Suprapubic skin (tissue), 3 donors: ENCODE measurements around the gene HNRNPUL2.

ENCODE experiments used
- CTCF ChIP-seq, 2 donors: fragments of 200-600 bp in 1 of 2; fragments of 450-650 bp in 1 of 2; sonication (generic) in 1 of 2; IDR thresholded peaks; one replicate each; pipeline ENCODE4 v1.5.1; 2016 to 2019; ENCODE audit warnings: antibody characterized with exemption in 2 of 2, mild to moderate bottlenecking in 1 of 2, moderate library complexity in 1 of 2
- EP300 ChIP-seq: sonication (generic); formaldehyde crosslinking; IDR thresholded peaks from one replicate; pipeline ENCODE4 v1.6.1; 2017; ENCODE audit warnings: antibody characterized with exemption

GRCh38 chr11:62716816-62717215 is 10.4 kb downstream of the HNRNPUL2 start:
- TF ChIP-seq CTCF (IDR thresholded peaks at IDR 0.05) (no peak), EP300 (no peak)
